AG20443 (cell line): ENCODE results near the gene RPL18.

Experiments
- DNase-seq: peaks from one replicate; pipeline ENCODE4 v3.0.0; 2012; ENCODE audit warnings: low spot score, mixed read lengths

Gene RPL18

DNA sequence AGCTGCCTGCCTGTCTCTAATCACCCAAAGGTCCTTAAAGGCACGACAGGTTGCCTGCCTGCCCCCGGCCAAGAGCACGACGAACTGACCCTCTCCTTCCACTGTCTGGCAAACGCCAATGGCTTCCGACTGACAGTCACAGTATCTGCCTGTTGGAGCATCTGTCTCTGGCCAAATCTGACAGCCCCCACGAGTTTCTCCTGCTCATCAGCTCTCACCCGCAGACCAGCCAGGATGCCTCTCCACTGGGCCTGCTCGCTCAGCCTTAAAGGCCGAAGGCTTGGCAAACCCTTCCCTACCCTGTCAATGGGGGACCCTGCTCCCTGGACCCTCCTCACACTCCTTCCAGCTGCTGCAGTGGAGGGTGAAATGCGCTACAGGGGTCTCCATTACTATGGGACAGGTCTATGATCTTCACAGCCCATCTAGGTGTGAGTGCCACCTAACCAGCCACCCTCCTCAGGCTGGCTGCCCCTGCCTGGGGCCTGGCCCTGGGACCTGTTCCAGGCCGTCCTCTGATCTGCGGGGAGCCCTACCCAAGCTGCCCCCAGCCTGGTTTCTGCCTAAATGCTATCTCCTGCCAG lies 5.0 kb downstream of the RPL18 start:
- DNase-seq = no peak

GRCh38 chr19:48613024-48613851 lies 5.7 kb downstream of the RPL18 start:
- DNase-seq = no peak

DNA sequence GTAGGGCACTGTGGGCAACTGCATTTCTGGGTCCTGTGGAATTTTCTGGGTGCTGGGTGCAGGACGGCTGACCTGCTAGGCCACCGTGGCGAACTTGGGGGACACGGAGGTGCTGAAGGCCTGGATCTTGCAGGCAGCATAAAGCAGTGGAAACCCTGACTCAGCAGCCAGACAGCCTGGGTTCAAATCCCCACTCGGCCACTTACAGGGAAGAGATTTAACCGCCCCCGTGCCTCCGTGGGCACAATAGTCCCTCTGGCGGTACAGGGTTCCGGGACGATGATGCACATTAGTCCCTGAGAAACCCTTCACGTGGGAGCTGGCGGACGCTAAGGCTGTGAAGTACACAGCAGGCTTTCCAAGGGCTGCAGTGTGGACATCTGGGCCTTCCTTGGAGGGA lies 7.1 kb downstream of the RPL18 start:
- DNase-seq = no peak

DNA sequence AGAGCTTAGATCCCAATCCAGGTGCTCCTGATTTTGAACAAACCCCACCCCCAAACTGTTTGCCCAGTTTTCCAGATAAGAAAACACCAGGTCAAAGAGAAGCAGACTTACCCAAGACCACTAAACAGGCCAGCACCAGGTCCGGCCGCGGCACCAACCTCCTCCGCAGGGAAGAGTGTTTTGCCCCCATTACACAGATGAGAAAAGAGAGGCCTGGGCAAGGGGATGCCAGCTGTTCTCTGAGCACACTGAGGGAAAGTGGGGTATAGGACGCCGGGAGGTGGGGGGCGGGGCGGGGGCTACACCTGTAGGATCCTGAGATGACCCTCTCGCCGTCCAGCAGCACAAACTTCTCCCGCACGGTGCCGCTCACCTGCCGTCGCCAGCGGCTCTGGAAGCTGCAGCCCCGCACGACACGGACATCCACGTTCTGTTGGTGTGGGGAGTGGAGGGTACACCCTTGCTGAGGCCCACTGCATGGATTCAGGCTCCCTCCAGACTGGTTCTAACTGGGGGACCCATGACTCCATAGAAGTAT lies 9.3 kb downstream of the RPL18 start:
- no peak for DNase-seq

- DNase-seq = peak; percentile 63
Measured at GRCh38 chr19:48608798-48609263, 10.1 kb downstream of the RPL18 start.

GRCh38 chr19:48607359-48607755 lies 11.6 kb downstream of the RPL18 start:
- DNase-seq = no peak

DNA sequence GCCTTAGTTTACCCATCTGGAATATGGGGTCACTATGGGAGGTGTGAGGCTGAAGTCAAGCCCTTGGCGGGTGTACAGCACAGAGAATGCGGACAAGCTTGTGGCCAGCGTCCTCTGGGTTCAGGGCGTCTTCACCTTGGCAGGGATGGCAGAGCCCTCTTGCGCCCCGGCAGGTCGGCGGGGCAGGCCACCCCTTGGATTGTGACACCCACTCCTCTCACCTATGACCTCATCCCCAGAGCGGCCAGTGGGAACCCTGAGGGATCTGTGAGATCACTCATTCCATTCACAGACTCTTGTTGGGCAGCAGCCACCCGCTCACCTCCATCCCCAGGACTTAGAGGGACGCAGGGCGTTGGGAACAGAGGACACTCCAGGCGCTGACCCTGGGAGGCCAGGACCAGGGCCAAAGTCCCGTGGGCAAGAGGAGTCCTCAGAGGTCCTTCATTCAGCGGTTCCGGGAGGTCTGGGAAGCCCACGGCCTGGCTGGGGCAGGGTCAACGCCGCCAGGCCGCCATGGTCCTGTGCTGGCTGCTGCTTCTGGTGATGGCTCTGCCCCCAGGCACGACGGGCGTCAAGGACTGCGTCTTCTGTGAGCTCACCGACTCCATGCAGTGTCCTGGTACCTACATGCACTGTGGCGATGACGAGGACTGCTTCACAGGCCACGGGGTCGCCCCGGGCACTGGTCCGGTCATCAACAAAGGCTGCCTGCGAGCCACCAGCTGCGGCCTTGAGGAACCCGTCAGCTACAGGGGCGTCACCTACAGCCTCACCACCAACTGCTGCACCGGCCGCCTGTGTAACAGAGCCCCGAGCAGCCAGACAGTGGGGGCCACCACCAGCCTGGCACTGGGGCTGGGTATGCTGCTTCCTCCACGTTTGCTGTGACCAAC lies 12.3 kb downstream of the RPL18 start, which contains the start of gene SPACA4:
TSS of gene SPACA4 (plus strand) at position 280 of the 896 bp plus-strand sequence. CDS start at position 517, 237 bp downstream.
- no peak for DNase-seq

DNA sequence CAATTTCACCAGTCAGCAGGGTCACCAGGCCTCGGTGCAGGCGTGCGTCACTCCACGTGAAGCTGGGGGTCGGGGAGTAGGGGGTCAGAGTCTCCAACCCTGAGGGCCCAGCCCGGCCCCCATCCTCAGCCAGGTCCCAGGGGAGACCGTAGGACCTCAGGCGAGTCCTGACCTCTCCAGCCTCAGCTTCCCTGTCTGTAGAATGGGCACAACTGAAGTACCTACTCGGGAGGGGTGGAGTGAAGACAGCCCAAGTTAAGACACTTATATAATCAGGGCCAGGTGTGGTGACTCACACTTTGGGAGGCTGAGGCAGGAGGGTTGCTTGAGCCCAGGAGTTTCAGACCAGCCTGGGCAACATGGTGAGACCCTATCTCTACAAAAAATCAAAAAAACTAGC lies 15.1 kb downstream of the RPL18 start:
- no peak for DNase-seq

GRCh38 chr19:48603449-48603848 lies 15.5 kb downstream of the RPL18 start:
- no peak for DNase-seq

DNA sequence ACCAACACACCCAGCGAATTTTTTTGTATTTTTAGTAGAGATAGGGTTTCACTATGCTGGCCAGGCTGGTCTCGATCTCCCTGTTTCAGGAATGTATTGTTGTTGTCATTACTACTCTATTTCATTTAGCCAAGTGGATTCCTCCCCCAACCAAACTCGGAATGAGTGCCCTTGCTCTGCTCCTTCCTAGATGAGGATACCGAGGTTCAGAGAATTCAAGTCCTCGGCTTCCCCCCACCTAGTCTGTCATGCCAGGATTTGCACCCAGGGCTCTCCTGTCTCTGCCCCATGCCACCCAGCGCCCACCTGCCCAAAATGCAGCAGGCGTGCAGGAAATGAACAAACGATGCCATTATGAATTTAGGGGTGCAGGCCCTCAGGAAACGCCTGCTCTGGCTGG lies 16.0 kb downstream of the RPL18 start:
- no peak for DNase-seq

DNA sequence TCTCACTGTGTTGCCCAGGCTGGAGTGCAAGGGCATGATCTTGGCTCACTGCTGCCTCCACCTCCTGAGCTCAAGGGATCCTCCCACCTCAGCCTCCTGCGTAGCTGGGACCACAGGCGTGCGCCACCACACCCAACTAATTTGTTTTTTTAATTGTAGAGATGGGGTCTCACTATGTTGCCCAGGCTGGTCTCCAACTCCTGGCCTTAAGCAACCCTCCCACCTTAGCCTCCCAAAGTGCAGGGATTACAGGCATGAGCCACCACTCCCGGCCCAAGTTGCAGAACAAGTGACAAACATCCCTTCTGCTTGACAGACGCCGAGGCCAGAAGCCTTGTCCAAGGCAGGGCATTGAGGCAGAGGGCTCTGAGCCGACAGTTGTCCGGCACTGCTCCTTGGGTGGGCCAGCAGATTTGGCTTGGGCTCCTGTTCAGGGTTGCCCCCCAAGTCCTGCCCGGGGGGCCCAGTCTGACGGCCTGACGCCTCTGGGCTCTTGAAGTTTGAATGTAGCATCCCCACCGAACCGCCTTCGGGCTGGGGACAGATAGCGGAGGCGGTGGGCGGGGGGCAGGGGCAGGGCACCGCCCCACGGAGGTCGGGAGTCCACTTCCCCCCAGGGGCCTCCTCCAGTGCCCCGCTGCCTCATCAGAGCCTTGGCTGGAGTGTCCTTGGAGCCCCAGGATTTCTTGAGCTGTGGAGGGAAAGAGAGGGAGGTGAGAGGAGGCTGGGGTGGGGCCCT lies 18.1 kb downstream of the RPL18 start:
- no peak for DNase-seq

GRCh38 chr19:48598996-48599700 lies 19.8 kb downstream of the RPL18 start:
- no peak for DNase-seq

GRCh38 chr19:48596679-48597465 lies 22.1 kb downstream of the RPL18 start:
- no peak for DNase-seq

- no peak for DNase-seq
Measured at GRCh38 chr19:48596237-48596636, 22.7 kb downstream of the RPL18 start.

DNA sequence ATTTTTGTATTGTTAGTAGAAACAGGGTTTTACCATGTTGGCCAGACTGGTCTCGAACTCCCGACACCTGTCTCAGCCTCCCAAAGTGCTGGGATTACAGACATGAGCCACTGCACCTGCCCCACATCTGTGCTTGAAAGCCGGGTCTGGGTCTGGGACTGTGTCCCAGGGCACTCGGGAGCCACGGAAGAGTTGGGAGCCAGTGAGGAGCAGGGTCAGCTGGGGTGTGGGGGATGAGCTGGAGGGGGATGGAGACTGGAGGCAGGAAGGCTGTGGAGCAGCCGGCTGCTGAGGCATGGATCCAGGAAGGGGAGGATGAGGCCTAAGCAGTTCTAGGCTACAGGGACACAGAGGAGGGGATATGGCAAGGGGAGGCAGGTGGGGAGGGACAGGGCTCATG lies 23.1 kb downstream of the RPL18 start:
- DNase-seq = no peak

DNA sequence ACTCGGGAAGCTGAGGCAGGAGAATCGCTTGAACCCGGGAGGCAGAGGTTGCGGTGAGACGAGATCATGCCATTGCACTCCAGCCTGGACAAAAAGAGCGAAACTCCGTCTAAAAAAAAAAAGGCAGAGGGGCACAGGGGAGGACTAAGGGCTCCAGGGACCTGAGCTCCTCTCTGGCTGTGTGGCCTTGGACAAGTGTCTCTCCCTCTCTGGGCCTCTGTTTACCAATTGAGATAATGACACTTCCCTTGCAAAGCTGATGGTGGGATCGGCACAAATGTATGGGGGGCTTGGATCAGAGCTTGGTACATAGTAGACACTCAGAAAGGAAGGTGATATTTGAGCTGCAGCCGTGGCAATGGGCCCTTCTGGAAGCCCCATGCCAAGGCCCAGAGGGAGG lies 23.8 kb downstream of the RPL18 start:
- DNase-seq = no peak

- DNase-seq = no peak
Measured at GRCh38 chr19:48591021-48591420, 28.0 kb downstream of the RPL18 start.

DNA sequence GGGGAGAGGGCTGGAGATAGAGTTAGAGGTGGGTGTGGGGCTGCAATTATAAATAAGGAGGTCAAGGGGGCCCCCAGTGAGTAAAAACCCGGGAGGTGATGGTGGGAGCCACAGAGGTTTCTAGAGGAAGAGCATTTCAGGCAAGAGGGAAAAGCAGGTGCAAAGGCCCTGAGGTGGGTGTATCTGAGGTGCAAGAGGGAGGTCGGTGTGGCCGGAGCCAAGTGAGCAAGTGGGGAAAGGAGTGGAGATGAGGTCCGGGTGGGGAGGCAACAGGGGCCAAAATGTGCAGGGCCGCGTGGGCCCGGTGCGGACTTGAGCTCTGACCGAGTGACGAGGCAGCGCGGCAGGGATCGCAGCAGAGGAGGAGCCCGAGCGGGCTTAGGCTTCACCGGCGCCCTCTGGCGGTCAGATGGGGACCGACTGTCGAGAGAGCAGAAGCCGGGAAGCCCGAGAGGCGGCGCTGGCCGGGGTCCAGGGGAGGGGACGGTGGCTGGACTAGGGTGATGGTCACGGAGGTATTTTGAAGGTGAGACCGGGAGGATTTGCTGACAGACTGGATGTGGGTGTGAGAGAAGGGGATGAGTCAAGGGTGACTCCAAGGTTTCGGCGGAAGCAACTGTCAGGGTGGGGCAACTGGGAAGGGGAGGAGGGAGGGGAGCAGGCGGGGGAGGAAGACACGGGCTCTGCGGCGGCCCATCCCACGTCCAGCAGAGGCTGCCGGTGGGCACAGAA lies 30.1 kb downstream of the RPL18 start:
- peak; percentile 94 for DNase-seq

DNA sequence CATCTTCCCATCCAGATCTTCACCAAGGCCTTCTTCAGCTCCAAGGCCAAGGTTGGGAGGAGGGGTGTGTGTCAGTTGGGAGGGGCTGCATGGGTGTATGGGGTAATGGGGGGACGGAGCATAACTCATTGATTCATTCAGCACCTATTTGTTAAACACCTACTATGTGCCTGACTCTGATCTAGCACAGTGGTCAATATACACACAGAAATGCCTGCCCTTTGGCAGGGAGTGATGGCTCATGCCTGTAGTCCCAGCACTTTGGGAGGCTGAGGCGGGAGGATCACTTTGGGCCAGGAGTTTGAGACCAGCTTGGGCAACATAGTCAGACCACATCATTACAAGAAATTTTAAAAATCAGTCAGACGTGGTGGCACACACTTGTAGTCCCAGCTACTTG lies 31.6 kb downstream of the RPL18 start:
- no peak for DNase-seq
